ENCODE results near the gene TSPAN10. TPM values are rescaled to one million over a fixed set of nuclear protein-coding genes. Genes with fewer than 3 reads are reported as not detected.

TSPAN10 gene
- total RNA-seq, 6 experiments from 2014 or later = 14.3 to 19.6 (median 17.2) TPM

- peak; percentile 84 for DNase-seq
- Mint-ChIP-seq H3K27ac (peak overlapping the region; percentile 18), H3K27me3 (ENCODE audit: insufficient read depth) (peaks cover 19% of the 10 kb centered on the region), H3K36me3 (ENCODE audit: low read depth) (peaks cover 4% of the 10 kb centered on the region; the same call in 1 of the 2 replicates), H3K4me1 (ENCODE audit: low read depth) (peaks cover 9% of the 10 kb centered on the region), H3K4me3 (peak overlapping the region; percentile 5; the same call in 1 of the 2 replicates), H3K9me3 (peaks cover 10% of the 10 kb centered on the region)
- TF ChIP-seq CTCF (IDR thresholded peaks at IDR 0.05) = no peak
Measured at GRCh38 chr17:81651692-81652091, 14.7 kb downstream of the TSPAN10 start.

- Mint-ChIP-seq H3K27ac (no peak overlapping the region), H3K36me3 (ENCODE audit: low read depth) (peaks cover 4% of the 10 kb centered on the region; the same call in 1 of the 2 replicates), H3K9me3 (peaks cover 10% of the 10 kb centered on the region), H3K27me3 (ENCODE audit: insufficient read depth) (peaks cover 13% of the 10 kb centered on the region), H3K4me1 (ENCODE audit: low read depth) (peaks cover 9% of the 10 kb centered on the region), H3K4me3 (no peak overlapping the region)
- DNase-seq = no peak
- TF ChIP-seq CTCF (IDR thresholded peaks at IDR 0.05) = no peak
Measured at GRCh38 chr17:81652906-81653771, 16.1 kb downstream of the TSPAN10 start.

- Mint-ChIP-seq H3K27me3 (ENCODE audit: insufficient read depth) (peaks cover 1% of the 10 kb centered on the region; the same call in 1 of the 2 replicates), H3K27ac (no peak overlapping the region), H3K9me3 (no peaks in the 10 kb centered on the region), H3K36me3 (ENCODE audit: low read depth) (no peaks in the 10 kb centered on the region), H3K4me3 (no peak overlapping the region), H3K4me1 (ENCODE audit: low read depth) (peaks cover 9% of the 10 kb centered on the region)
- no peak for TF ChIP-seq CTCF (IDR thresholded peaks at IDR 0.05)
- no peak for DNase-seq
Measured at GRCh38 chr17:81655378-81656117, 18.6 kb downstream of the TSPAN10 start.

- no peak for TF ChIP-seq CTCF (IDR thresholded peaks at IDR 0.05)
- H3K27ac Mint-ChIP-seq = no peak within 1 kb of the TSS
- H3K4me3 Mint-ChIP-seq = no peak within 1 kb of the TSS
- H3K4me1 Mint-ChIP-seq (ENCODE audit: low read depth) = peaks cover 8% of the 10 kb centered on the region
- H3K27me3 Mint-ChIP-seq (ENCODE audit: insufficient read depth) = peaks cover 3% of the 10 kb centered on the region; the same call in 1 of the 2 replicates
- H3K9me3 Mint-ChIP-seq = no peaks in the 10 kb centered on the region
- DNase-seq = no peak
- no peaks in the 10 kb centered on the region for H3K36me3 Mint-ChIP-seq (ENCODE audit: low read depth)
Measured at GRCh38 chr17:81656118-81656743, 19.2 kb downstream of the TSPAN10 start, which contains the start of gene PDE6G. TSS of gene PDE6G (minus strand) at chr17:81656542. CDS start at chr17:81653305, 3,237 bp downstream.

- Mint-ChIP-seq H3K4me3 (no peak overlapping the region), H3K27me3 (ENCODE audit: insufficient read depth) (peaks cover 3% of the 10 kb centered on the region; the same call in 1 of the 2 replicates), H3K4me1 (ENCODE audit: low read depth) (peaks cover 2% of the 10 kb centered on the region), H3K36me3 (ENCODE audit: low read depth) (no peaks in the 10 kb centered on the region), H3K9me3 (no peaks in the 10 kb centered on the region), H3K27ac (no peak overlapping the region)
- DNase-seq = no peak
- no peak for TF ChIP-seq CTCF (IDR thresholded peaks at IDR 0.05)
Measured at GRCh38 chr17:81656835-81657234, 19.8 kb downstream of the TSPAN10 start.

All from HFFc6 (cell line).